ENCODE data around the gene SSU72.
"Not testable (repeated sequence)": the region's sequence is repeated elsewhere in the genome, so short reads cannot be mapped to it uniquely, and the experiment has no call there.

Gene SSU72

DNA sequence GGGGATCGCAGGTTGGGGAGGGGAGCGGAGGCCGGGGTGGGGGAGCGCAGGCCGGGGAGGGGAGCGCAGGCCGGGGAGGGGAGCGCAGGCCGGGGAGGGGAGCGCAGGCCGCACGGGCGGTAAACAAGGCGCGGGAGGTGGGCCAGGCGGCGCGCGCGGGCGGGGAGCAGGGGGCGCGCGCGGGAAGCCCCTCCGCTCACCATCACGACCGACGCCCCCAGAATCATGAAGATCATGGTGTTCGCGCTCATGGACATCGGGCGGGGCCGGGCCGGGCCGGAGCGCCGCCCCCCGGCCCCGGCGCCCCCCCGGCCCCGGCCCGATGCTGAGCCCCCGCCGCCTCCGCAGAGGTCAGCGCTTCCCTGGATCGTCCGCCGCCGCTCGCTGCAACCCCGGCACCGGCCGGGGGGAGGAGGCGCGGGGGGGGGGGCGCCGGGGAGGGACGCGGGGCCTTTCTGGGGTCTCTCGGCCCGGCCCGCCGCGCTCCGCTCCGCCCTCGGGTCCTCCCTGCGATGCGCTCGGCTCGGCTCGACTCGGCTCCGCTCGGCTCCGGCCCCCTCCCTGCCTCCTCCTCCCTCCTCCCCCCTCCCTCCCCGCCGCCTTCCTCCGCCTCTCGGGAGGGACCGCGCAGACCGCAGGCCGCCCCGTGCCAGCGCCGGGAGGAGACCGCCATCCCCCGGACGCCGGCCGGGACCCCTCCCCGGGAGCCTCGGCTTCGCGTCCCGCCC, 34.4 kb downstream of the SSU72 start, which contains the start of gene TMEM240:
TSS of gene TMEM240 (minus strand) at position 535 of the 728 bp plus-strand sequence. CDS start at position 257, 278 bp downstream.
- DNase-seq: no peak

DNA sequence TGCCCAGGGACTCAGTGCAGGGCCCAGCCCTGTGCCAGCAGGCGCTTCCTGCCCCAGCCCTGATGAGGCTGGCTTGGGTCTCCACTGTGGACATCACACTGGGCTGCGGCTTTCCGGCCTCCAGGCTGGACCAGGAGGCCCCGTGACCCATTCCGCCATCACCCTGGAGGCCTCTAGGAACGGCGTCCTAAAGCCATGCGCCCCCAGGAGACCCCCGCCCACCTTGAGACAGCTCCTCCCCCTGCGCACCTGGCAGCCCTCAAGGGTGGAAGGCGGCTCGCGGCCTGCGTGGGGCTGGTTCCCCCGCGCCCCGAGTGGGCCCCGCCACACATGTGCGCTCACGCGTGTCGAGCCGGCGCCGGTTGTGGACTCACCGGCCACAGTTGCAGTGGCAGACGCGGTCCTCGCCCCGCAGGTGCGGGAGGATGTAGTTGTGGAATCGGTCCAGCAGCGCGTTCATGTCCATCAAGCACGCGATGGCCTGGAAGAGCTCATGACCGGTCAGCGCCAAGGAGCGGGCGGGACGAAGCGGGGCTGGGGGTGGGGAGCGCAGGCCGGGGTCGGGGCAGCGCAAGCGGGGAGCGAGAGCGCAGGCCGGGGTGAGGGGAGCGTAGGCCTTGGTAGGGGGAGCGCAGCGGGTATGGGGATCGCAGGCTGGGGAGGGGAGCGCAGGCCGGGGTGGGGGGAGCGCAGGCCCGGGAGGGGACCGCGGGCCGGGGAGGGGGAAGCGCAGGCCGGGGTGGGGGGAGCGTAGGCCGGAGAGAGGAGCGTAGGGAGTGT, 35.2 kb downstream of the SSU72 start:
- no peak for DNase-seq

DNA sequence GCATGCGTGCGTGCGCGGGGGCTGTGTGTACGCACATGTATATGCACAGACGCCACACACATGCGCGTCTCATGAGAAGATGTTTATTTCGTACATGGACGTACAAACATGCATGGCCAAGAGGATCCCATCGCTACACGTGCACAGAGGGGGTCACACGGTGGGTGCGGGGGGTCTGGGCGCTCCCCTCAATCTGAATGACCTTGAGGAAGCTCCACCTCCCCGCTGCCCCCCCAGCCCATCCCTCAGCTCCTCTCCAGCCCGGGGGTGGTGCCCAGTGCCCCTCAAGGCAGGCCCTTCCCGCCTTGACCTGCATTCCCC, 35.7 kb downstream of the SSU72 start:
- no peak for DNase-seq

GRCh38 chr1:1538334-1538733, 36.3 kb downstream of the SSU72 start:
- no peak for DNase-seq

DNA sequence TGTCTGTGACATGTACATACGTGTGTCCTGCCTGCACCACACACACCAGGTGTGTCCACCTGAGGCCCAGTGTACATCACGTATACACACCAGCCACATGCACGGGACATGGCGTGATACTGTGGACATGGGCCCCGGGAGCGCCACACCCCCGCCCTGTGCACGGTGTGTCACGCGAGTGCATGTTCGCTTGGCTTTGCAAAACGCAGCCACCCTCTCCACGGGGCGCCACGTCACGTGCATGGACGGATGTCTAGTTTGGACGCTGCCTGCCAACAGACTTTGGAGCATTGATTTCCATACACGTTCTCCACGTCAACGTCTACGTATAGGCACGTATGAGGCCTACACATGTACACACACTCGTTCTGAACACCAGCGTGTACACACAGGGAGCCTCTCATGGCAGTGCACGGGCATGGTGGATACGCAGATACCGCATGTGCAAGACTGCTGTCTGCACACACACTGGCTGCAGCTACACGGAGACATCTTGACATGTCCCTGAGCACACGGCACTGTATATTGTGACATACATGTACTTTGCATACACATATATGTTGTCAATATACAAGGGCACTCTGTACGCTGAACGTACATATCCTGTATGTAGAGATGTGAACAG, 36.9 kb downstream of the SSU72 start:
- DNase-seq: no peak

- DNase-seq: no peak
These were observed 37.6 kb downstream of the SSU72 start for GRCh38 chr1:1536938-1537546.

GRCh38 chr1:1536019-1536937, 38.4 kb downstream of the SSU72 start:
- DNase-seq: no peak

- no peak for DNase-seq
These were observed 39.3 kb downstream of the SSU72 start for GRCh38 chr1:1535201-1536018.

GRCh38 chr1:1534401-1535154, 40.1 kb downstream of the SSU72 start:
- DNase-seq: no peak

DNA sequence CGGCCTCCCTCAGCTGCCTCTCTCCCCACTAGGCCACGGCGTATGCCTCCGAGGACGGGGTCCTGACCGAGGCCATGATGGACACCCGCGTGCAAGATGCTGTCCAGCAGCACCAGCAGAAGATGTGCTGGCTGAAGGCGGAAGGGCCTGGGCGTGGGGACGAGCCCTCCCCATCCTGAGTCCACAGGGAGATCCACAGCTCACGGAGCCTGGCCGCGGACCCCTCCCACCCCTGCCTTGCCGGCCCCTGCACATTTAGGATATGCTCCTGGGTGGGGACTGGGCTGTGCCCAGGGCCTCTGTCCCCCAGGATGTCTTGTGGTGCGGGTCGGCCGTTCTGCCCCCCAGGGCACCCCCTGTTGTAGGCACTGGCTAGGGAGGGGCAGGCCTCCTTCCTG, 40.8 kb downstream of the SSU72 start:
- not testable (repeated sequence) for DNase-seq

GRCh38 chr1:1533176-1533893, 41.3 kb downstream of the SSU72 start:
- not testable (repeated sequence) for DNase-seq

DNA sequence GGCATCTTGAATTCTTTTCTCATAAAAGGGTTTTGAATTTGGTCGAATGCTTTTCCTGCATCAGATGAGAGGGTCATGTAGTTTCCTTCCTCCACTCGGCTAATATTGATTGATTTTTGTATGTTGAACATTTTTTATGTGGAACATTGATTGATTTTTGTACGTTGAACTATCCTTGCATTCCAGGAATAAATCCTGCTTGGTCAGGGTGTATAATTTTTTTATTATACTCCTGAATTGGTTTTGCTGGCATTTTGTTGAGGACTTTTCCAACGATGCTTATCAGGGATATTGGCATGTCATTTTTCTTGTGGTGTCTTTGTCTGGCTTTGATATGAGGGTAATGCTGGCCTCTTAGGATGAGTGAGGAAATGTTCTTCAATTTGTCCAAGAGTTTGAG, 42.7 kb downstream of the SSU72 start:
- no peak for DNase-seq

GRCh38 chr1:1529936-1530335, 44.7 kb downstream of the SSU72 start:
- no peak for DNase-seq

- no peak for DNase-seq
These were observed 45.3 kb downstream of the SSU72 start for GRCh38 chr1:1529321-1529720.

DNA sequence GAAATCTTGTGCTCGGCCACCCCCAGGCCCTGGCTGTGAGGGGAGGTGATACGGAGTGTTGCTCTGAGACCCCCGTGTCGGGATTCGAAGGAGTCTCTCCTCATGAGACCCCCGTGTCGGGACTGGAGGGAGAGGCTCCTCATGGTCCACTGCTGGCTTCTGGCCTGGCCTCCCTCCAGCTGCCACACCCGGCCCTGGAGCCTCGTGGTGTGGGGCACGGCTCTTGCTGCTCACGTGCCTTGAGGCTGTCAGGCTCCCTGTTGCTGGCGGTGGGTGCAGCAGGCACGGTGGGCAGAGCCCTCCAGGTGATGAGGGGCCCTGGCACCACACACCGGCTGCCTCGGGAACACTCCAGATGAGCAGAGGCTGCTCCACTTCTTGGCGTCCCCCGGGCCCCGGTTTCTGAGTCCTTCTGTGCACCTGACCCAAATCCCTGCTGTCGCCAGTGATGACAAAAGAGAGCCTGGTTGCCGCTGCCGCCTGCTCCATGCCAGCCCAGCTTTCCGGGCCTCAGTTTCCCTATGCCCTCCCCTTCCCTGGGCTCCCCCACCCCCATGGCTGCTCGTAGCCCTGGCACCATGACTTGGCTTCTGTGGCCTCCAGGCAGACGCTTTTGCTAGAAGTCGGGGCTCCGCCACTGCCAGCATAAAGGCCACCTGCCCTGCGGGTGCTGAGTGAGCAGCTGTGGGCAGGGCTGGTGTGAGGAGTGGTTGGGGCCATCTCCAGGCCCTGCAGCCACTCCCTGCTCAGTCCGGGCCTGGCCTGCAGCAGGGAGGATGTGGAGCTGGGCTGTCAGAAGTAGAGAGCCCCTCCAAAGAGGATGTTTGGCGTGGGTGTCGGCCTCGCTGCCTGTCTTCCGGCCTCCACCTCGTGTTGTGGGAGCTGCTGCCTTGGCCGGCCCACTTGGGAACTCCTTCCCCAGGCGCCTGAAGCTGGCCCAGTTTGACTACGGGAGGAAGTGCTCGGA, 46.1 kb downstream of the SSU72 start:
- no peak for DNase-seq

DNA sequence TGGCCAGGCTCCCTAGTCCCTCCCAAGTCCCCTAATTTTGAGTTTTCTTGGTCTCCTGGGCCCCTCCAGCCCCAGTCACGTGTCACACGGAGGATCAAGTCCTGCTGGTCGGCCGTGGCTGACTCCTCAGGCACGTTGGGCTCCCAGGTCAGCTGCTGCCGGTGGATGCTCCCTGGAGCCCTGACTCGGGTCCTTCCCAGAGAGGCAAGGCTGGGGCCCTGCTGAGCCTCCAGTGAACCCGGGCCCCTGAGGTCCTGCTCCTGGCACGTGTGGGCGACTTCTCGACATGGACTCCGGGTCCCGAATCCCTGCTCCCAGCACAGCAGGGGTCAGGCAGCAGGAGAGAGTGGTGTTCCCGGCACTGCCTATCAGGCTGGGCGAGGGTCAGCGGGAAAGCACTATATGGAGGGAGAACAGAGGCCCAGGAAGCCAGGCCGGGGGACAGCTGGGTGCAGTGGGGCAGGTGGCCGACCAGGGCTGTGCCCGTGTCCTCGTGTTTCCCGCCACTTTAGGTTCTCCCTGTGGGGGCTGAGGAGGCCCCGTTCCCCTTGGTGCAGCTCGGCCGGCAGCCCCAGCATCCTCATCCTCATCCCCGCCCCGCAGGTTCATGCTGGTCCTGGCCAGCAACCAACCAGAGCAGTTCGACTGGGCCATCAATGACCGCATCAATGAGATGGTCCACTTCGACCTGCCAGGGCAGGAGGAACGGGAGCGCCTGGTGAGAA, 47.4 kb downstream of the SSU72 start:
- DNase-seq: no peak

DNA sequence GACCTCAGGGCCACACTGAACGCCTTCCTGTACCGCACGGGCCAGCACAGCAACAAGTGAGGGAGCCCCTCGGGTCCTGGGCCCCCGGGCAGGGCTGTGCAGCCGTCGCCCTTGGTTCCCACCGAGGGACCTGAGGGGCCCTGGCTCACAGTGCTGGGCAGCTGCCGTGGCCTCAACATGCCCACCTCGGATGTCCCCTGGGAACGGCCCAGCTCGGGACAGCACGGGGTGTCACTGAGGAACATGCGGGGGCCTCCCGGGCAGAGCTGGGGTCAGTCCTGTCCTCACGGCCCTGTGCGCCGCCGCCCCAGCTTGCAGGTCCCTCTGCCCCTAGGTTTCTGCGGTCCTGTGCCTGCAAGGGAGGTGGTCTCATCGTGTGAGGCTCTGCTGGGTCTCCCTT, 48.2 kb downstream of the SSU72 start:
- not testable (repeated sequence) for DNase-seq

DNA sequence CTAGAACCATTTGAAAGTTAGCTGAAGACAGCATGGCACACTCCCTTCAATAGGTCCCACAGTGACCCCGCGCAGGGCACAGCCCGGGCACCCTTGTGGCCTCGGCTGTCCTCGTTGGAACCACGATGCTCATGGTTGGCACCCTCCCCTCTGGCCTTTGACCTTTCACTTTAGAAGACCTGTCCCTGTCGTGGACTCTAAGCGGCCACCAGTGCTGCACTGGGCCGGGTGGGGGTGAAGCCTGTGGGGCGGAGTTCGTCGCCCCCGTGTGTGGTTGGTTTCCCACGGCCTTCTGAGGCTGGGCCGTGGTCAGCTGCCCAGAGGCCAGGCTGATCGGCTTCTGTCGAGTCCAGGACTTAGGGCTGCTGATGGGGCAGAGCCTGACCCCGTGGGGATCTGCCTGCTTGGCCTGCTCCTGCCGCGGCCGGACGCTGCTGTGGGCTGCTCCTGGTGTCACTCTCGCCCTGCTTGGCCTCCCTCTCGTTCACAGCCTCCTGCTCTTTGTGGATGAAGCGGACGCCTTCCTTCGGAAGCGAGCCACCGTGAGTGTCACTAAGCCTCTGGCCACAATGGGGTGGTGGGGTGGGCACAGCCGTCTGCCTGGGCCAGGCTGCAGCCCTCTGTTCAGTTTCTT, 49.8 kb downstream of the SSU72 start:
- not testable (repeated sequence) for DNase-seq

All from MV-4-11 (cell line).